GM13976 (cell line): ENCODE measurements around the gene COP1.

ENCODE experiments used
- DNase-seq: peaks from one replicate; pipeline ENCODE4 v3.0.0; 2012; ENCODE audit warnings: low spot score
- in situ Hi-C: fragments of 300-500 bp; cut with MboI; formaldehyde crosslinking; loops from one replicate; pipeline ENCODE4 v1.12.0; 2022; ENCODE audit warnings: low sequenced_read_pairs, mixed read lengths, inconsistent platforms; ENCODE audit not compliant: unreplicated experiment
- TF ChIP-seq, protein P1 (sequence below): IDR thresholded peaks from 2 replicates; pipeline ENCODE4 v1.5.1; 2012; ENCODE audit warnings: borderline replicate concordance, mild to moderate bottlenecking; ENCODE audit not compliant: insufficient read depth; ENCODE audit errors: extremely low read depth, missing control alignments, control extremely low read depth

COP1 gene

DNA sequence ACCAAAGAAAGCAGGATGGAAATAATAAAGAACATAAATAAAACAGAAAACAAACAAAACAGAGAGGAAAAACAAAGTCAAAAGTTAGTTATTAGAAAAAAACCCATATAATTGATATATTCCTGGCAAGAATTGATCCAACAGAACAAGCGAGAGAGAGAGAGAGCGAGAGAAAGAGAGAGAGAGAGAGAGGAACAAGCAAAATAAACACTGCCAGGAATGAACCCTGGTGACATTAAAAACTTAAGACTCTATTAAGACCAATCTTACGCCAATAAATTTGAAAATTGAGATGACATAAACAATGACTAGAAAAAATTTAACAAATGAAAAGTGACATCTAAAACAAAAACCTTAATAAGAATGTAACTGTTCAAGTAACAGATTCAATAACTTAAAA, 64.1 kb downstream of the COP1 start:
- DNase-seq: no peak
- in situ Hi-C loops: no loop called here
- TF ChIP-seq, protein P1, sequence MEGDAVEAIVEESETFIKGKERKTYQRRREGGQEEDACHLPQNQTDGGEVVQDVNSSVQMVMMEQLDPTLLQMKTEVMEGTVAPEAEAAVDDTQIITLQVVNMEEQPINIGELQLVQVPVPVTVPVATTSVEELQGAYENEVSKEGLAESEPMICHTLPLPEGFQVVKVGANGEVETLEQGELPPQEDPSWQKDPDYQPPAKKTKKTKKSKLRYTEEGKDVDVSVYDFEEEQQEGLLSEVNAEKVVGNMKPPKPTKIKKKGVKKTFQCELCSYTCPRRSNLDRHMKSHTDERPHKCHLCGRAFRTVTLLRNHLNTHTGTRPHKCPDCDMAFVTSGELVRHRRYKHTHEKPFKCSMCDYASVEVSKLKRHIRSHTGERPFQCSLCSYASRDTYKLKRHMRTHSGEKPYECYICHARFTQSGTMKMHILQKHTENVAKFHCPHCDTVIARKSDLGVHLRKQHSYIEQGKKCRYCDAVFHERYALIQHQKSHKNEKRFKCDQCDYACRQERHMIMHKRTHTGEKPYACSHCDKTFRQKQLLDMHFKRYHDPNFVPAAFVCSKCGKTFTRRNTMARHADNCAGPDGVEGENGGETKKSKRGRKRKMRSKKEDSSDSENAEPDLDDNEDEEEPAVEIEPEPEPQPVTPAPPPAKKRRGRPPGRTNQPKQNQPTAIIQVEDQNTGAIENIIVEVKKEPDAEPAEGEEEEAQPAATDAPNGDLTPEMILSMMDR: no peak

DNA sequence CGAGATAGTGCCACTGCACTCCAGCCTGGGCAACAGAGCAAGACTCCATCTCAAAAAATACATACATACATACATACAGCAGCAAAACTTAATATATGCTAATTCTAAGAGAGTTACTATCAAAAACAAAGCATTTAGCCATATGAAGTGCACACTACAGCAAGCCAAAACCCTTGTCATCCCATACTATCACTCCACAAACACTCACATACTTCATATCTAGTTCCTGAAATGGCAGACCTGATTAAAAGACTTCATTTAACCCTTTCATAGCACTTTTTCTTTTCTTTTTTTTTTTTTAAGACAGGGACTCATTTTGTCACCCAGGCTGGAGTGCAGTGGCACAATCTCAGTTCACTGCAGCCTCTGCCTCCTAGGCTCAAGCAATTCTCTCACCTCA, 65.6 kb downstream of the COP1 start:
- TF ChIP-seq, protein P1: no peak
- in situ Hi-C loops: no loop called here
- DNase-seq: no peak

DNA sequence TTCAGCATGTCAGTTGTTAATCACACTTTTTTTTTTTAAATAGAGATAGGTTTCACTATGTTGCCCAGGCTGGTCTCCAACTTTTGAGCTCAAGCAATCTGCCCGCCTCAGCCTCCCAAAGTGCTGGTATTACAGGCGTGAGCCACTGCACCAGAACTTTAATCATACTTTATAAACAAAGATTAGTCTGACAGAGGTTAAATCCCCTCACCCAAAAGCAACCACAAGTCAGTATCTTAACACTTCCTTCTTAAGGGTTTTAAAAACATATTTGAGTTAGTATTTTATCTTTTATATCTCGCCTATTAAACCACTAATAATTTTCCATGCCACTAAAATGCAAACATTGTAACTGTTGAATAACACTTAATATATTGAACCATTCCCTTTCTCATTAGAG, 70.2 kb downstream of the COP1 start:
- DNase-seq: no peak
- TF ChIP-seq, protein P1: no peak
- in situ Hi-C loops: no loop called here

DNA sequence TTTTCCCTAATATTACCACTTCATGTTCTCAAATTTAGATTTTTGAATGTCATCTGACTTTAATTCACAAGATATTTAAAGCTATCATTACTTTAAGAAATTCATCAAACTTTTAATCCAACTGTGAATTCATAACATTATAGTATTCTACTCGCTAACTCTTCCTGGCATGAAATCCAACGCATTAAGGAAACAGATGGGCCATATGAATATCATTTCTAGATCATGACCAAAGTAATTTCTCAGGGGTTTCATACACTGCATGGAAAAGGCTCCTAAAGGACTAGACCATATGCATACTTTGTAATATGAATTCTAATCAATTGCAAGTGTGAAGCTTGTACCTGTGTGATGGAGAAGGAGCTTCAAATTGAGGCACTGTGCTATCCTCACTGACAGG, 72.4 kb downstream of the COP1 start:
- in situ Hi-C loops: no loop called here
- TF ChIP-seq, protein P1: no peak
- no peak for DNase-seq

DNA sequence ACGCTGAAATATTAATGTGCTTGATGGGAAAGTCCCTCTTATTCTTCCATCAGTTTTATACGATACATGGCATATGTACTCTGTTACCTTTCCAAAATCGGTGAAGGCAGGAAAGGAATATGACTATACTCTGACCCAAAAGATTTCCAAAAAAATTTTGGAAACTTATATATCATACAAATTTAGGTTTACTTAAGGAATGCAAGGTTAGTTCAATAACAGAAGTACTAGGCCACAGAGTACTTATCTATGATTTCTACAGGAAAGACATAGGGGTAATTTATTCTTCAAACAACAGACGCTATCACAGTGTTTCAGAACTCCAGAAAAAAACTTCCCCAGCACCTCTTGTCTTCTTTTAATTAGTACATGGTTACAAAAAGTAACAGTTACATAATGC, 84.8 kb downstream of the COP1 start:
- TF ChIP-seq, protein P1: no peak
- DNase-seq: no peak
- in situ Hi-C loops: no loop called here

DNA sequence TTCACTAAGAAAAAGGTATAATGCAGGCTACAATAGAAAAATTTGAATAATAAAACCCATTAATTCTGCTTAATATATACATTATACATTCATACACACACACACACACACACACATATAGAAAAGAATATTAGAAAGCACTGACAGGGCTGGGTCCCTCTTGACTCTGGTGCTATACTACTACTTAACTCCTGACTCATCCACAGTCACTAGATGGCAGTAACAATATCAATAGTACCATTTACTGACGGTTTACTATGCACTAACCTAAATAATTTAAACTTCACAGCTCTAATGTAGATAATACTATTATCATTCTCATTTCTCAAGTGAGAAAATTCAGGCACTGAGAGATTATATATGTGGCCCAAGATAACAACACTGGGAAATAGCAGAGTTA, 87.5 kb downstream of the COP1 start:
- in situ Hi-C loops: no loop called here
- DNase-seq: peak; percentile 19
- TF ChIP-seq, protein P1: no peak

DNA sequence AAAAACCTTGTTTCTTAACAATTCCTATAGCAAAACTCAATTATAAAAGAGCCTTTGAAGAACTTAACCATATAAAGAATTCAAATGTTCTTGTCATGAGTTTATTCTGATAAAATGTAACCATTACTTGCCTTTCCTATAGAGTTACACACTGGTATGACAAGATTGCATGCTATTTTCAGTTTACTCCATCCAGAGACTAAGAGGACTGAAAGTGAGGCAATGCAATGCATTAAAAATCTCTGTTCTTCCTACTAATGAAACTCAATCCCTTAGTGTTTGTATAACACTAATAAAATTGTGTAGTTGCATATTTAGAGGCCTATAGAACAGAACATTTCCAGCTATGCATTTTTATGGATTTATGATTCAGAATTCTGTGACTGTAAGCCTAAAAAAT, 88.1 kb downstream of the COP1 start:
- TF ChIP-seq, protein P1: no peak
- in situ Hi-C loops: no loop called here
- DNase-seq: no peak
